Fibroblast of upper back skin (primary cell): Measurements from ENCODE around the gene SNUPN.
"Not testable (repeated sequence)": the region's sequence is repeated elsewhere in the genome, so short reads cannot be mapped to it uniquely, and the experiment has no call there.

ENCODE experiments used
- DNase-seq: peaks from one replicate; pipeline ENCODE4 v3.0.0-alpha.2; 2013

SNUPN gene

DNA sequence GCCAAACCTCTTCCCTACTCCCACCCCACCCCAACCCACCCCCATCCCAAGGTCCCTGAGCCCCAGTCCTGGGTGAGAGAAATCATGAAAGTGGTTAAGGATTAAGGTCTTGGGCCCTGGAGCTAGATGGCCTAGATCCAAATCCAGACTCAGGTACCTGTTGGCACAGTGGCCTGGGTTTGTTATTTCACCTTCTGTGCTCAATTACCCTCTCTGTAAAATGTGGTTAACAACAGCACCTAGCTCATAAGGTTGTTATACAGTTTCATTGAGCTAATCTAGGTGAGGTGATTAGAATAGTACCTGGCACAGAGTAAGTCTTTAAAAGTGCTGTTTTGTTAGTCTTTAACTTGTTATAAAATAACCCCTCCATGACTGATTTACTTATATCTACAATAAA lies 6.4 kb upstream of the SNUPN start:
- DNase-seq: no peak

DNA sequence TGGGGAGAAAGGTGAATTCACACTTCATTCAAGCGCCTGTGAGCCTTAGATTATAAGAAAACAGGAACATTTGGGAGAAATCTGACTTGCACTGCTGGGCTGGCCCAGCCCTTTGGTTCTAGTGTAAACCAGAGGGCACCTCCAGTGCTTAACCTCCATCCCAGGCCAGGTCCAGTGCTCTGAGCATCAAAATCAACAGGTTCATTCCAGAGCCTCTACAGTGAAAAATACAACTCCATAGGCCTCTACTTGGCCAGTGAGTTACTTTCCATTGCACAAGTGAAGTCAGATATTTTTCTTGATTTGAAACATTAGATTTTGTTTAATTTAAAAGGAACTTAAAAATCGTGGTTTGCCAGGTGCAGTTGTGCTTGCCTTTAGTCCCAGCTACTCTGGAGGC lies 3.0 kb downstream of the SNUPN start:
- DNase-seq: no peak

GRCh38 chr15:75620841-75621391 lies 4.6 kb downstream of the SNUPN start:
- peak; percentile 93 for DNase-seq

GRCh38 chr15:75620058-75620820 lies 5.3 kb downstream of the SNUPN start:
- DNase-seq: peak; percentile 85

- DNase-seq: no peak
Measured at GRCh38 chr15:75616766-75617165, 8.8 kb downstream of the SNUPN start.

- peak; percentile 45 for DNase-seq
Measured at GRCh38 chr15:75606711-75607699, 18.5 kb downstream of the SNUPN start.

GRCh38 chr15:75606026-75606425 lies 19.5 kb downstream of the SNUPN start:
- no peak for DNase-seq

DNA sequence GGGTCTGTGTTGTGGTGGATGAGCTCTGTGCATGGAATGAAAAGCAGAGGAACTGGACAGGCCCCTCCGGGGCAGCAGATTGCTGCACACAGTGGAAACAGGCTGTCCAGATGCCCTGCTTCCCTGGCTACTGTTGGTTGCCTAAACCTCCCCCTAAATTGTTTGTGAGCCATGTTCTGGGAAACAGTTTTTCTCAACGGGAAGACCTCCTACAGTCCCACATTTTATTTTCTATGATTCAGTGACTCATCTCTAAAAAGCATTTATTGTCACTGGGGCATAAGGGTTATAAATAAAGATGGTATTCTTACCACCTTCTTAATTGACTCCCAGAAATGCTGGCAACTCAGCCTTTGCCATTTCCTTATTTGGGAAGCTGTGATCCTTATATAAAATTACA lies 26.1 kb downstream of the SNUPN start:
- DNase-seq: no peak

- no peak for DNase-seq
Measured at GRCh38 chr15:75598361-75598760, 27.2 kb downstream of the SNUPN start.

DNA sequence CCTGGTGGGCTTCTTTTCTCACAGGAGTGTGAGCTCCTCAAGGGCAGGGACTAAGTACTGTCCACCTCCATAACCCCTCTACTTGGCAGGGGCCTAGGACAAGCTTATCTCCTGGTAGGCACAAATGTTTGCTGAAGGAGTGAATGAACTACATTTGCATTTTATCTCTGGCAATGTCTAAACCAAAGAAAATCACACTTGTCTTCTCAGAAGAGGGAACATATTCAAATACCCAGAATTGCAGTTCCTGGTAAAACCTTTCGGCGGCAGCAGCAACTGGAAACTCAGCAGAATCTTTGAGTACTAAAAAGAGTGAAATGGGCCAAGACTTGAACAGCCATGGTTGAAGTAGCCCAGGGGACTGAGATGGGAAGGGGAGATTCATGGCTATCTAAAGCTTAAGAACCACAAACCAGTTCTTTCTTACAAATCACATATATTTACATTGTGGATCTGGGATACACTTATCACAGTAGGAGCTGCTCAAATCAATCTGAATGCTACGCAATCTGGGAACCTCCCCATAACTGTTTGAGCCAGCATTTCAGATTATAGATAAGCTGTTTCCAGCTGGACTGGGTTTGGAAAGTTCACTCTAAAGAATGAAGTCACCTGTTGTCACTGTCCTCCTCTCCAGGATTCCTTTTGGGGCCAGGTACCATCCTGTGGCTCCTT lies 27.7 kb downstream of the SNUPN start:
- DNase-seq: no peak

GRCh38 chr15:75596703-75597345 lies 28.7 kb downstream of the SNUPN start:
- DNase-seq: no peak

- no peak for DNase-seq
Measured at GRCh38 chr15:75594276-75594675, 31.2 kb downstream of the SNUPN start.

- no peak for DNase-seq
Measured at GRCh38 chr15:75591655-75592364, 33.7 kb downstream of the SNUPN start.

DNA sequence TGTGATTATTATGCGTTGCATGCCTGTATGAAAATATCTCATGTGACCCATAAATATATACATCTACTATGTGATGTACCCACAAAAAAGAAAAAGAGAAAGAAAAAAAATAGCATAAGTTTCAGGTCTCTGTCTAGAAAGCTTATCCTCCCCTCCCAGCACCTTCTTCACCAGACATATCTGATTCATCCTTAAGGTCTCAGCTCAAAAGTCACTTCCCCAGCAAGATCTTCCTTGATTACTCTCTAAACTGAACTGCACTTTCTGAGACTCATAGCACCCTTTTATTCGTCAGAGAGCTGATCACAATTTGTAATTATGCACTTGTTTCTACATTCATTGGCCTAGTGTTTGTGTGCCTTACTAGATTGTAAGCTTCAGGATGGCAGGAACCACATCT lies 35.3 kb downstream of the SNUPN start:
- no peak for DNase-seq

DNA sequence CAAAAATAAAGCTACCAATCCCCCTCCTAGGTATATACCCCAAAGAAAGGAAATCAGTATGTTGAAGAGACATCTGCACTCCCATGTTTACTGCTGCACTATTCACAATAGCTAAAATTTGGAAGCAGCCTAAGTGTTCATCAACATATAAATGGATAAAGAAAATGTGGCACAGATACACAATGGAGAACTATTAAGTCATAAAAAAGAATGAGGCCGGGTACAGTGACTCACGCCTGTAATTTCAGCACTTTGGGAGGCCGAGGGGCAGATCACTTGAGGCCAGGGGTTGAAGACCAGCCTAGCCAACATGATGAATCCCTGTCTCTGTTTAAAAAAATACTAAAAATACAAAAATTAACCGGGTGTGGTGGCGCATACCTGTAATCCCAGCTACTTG lies 36.5 kb downstream of the SNUPN start:
- DNase-seq: no peak

DNA sequence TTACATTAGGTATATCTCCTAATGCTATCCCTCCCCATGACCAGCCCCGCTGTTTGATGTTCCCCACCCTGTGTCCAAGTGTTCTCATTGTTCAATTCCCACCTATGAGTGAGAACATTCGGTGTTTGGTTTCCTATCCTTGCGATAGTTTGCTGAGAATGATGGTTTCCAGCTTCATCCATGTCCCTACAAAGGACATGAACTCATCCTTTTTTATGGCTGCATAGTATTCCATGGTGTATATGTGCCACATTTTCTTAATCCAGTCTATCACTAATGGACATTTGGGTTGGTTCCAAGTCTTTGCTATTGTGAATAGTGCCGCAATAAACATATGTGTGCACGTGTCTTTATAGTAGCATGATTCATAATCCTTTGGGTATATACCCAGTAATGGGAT lies 39.1 kb downstream of the SNUPN start:
- not testable (repeated sequence) for DNase-seq

GRCh38 chr15:75584121-75584520 lies 41.4 kb downstream of the SNUPN start:
- no peak for DNase-seq

- no peak for DNase-seq
Measured at GRCh38 chr15:75583701-75584100, 41.8 kb downstream of the SNUPN start.

DNA sequence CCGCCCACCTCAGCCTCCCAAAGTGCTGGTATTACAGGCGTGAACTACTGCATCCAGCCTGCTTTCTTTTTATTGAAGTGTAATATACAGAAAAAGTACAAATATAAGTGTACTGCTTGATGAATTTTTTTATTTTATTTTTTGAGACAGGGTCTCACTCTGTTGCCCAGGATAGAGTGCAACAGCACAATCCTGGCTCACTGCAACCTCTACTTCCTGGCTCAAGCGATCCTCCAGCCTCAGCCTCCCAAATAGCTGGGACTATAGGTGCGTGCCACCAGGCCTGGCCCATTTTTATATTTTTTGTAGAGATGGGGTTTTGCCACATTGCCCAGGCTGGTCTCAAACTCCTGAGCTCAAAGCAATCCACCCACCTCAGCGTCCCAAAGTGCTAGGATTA lies 42.6 kb downstream of the SNUPN start:
- DNase-seq: not testable (repeated sequence)

- DNase-seq: peak; percentile 84
Measured at GRCh38 chr15:75578948-75579920, 46.3 kb downstream of the SNUPN start, which contains the start of gene PTPN9. TSS of gene PTPN9 (minus strand) at chr15:75579315. CDS start at chr15:75578776, 539 bp downstream.
